Stimulated activated CD4-positive, alpha-beta T cell treated with anti-CD3 and anti-CD28 coated beads, TNF-alpha, amount 100 ng/mL, for 1 hour (primary cell): ENCODE results near the gene PPM1B.
"Not testable (repeated sequence)": the region's sequence is repeated elsewhere in the genome, so short reads cannot be mapped to it uniquely, and the experiment has no call there.

ENCODE experiments used
- DNase-seq, 3 donors: peaks; one replicate each; pipeline ENCODE4 v3.0.0-alpha.2; 2020; ENCODE audit warnings: low read depth in 3 of 3, low spot score in 1 of 3

Gene PPM1B

DNA sequence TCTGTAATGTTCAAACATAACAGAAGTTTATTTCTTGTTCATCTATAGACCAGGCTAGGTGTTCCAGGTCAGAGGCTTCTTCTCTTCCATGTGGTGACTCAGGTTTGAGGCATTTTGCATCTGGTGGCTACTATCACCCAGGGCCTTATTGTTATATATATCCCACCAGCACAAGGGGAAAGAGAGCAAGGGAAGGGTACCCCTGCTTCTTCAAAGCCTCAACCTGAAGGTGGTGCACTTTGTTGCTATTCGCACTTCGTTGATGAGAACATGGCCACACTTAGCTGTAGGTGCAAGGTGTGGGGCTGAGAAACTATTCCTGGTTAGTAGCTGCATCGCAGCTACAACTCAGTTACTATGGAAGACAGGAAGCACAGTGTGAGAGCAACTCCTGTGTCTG is 79.2 kb downstream of the PPM1B start:
- no peak for DNase-seq

GRCh38 chr2:44249269-44249668 is 80.6 kb downstream of the PPM1B start:
- not testable (repeated sequence) for DNase-seq

DNA sequence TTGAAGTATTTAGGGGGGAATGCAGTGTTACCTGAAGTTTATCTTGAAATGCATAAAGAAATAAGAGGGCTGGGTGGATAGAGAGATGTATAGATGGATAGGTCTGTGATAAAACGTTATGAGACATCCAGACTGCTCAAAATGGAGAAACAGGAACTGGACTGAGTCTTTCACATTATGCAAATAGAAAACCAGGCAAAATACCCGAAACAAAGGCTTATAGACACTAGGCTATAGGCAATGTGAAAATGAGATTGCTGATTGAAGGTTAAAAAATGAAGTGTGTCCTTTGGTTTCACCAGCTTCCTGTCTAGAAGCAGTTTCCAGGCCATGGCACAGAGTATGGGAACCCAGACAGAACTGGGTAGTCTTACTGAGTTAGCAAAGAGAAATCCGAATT is 81.7 kb downstream of the PPM1B start:
- DNase-seq, result no peak

DNA sequence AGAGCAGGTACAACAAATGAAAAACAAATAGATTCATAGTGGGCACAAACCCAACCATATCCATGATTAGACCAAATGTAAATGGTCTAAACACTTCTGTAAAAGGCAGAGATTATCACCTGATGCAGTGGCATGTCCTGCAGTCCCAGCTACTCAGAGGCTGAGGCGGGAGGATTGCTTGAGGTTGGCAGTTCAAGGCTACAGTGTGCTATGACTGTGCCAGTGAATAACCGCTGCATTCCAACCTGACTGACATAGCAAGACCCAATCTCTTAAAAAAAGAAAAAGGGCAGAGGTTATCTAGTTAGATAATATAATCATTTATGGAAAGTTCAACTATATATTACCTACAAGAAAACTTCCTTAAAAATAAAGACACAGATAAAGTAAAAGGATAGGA is 85.3 kb downstream of the PPM1B start:
- no peak for DNase-seq

GRCh38 chr2:44255704-44256103 is 87.0 kb downstream of the PPM1B start:
- DNase-seq, result not testable (repeated sequence)

DNA sequence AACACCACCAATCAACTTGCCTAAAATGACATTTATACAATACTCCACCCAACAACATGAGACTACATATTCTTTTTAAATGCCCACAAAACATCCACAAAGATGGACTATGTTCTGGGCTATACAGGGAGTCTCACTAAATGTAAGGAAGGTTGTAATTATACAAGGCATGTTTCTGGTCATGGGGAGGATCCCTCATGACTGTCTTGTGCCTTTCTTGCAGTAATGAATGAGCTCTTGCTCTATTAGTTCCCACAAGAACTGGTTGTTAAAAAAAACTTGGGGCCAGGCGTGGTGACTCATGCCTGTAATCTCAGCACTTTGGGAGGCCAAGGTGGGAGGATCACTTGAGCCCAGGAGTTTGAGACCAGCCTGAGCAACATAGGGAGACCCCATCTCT is 89.1 kb downstream of the PPM1B start:
- DNase-seq, result not testable (repeated sequence)

- DNase-seq, result no peak
These were observed 98.7 kb downstream of the PPM1B start for GRCh38 chr2:44267269-44267795.

DNA sequence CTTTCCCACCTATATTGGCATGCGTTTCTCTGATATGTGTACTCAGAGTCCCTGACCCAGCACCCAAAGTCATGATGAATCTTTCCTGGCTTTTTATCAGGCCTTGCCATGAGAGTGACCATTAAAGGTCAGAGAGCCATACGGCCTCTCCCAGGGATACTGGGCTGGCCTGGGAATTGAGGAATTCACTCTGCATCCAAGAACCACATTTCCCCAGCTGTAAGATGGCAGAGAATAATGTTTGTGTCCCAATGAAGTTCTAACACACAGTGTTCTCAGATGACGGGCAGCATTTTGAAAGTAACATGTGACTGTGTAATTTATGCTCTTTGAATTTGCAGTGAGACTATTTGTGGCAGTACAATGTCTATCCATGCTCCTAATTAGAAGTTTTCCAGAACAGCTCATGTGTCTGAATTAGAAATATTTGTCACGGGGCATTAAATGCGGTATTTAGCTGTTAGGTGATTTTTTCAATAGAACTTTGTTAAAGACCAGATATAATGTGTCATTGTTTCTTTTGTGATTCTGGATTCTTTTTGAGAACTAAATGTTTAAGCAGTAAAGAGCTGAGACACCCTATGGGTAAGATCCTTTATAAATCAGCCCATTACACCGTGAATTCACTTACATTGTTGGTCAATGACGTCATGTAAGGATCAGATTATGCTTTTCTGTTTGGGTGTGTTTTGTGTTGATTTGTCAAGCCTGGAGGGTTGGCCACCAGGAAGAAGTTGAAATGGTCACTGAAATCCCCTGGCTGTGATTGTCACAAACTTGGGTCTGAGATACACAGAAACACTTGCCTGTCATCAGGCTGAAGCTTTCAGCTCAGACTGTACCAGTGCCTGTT is 99.3 kb downstream of the PPM1B start:
- no peak for DNase-seq

- no peak for DNase-seq
These were observed 101.2 kb downstream of the PPM1B start for GRCh38 chr2:44269831-44270230.

DNA sequence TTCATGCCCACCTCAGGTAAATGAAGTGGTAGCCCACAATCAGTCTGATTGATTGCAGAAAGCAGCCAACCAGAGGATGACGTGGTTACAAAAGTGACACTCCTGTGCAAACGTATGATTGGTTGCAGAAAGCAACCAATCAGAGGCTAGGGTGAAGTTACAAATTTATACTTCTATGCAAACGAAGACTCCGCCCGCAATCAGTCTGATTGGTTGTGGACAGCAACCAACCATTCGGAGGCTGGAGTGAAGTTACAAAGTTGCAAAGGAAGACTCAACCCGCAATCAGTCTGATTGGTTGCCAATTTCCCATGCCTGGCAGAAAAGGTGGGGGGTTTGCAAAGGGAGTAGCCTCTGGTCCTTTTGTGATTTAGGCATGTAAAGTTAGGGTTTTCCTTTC is 102.6 kb downstream of the PPM1B start:
- no peak for DNase-seq

- DNase-seq, result no peak
These were observed 104.4 kb downstream of the PPM1B start for GRCh38 chr2:44273076-44273475.

GRCh38 chr2:44273596-44273995 is 104.9 kb downstream of the PPM1B start:
- DNase-seq, result no peak

DNA sequence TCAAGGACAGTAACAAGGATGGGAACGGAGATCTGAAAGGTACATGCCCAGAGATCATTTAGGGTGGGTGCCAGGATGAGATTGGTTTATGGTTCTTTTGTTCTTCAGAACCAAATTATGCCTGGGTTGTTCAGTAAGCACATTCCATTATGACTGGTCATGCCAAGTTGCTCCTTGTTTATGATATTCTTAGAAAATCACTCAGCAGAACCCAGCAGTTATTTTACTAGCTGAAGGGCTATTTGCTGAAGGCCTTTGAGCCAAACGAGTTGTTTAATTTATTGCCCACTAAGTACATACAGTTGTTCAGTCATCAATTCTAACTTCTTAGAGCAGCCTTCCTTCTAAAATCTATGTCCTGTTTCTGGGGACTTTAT is 107.2 kb downstream of the PPM1B start:
- no peak for DNase-seq

GRCh38 chr2:44277541-44277940 is 108.9 kb downstream of the PPM1B start:
- DNase-seq, result no peak

- no peak for DNase-seq
These were observed 112.2 kb downstream of the PPM1B start for GRCh38 chr2:44280869-44281268.
